Measurements from ENCODE around the gene PRMT9.

The PRMT9 gene

GRCh38 chr4:147625733-147626132 lies 58.2 kb downstream of the PRMT9 start:
- no peak for TF ChIP-seq EP300 (IDR thresholded peaks at IDR 0.05; ENCODE audit: borderline replicate concordance)
- TF ChIP-seq TAF1 (IDR thresholded peaks at IDR 0.05; ENCODE audit: low read depth), result no peak
- TF ChIP-seq EGR1 (IDR thresholded peaks at IDR 0.05), result no peak
- TF ChIP-seq MAX (IDR thresholded peaks at IDR 0.05), result no peak
- no peak for TF ChIP-seq CEBPB (IDR thresholded peaks at IDR 0.05)
- TF ChIP-seq TCF12 (IDR thresholded peaks at IDR 0.05; ENCODE audit: low read depth), result no peak
- no peak for TF ChIP-seq TEAD4 (IDR thresholded peaks at IDR 0.05)
- TF ChIP-seq RAD21 (IDR thresholded peaks at IDR 0.05; ENCODE audit: low read depth), result no peak

GRCh38 chr4:147620315-147620714 lies 63.6 kb downstream of the PRMT9 start:
- TF ChIP-seq EP300 (IDR thresholded peaks at IDR 0.05; ENCODE audit: borderline replicate concordance) (no peak), CREB1 (IDR thresholded peaks at IDR 0.05; ENCODE audit: low read depth) (no peak), FOXM1 (IDR thresholded peaks at IDR 0.05; ENCODE audit: borderline replicate concordance, low read depth) (no peak), TAF1 (IDR thresholded peaks at IDR 0.05; ENCODE audit: low read depth) (no peak), ZBTB7A (IDR thresholded peaks at IDR 0.05; ENCODE audit: low read depth) (no peak), RAD21 (IDR thresholded peaks at IDR 0.05; ENCODE audit: low read depth) (no peak), MAX (IDR thresholded peaks at IDR 0.05) (no peak), CEBPB (IDR thresholded peaks at IDR 0.05) (no peak), EGR1 (IDR thresholded peaks at IDR 0.05) (no peak), TCF12 (IDR thresholded peaks at IDR 0.05; ENCODE audit: low read depth) (no peak), TEAD4 (IDR thresholded peaks at IDR 0.05) (no peak), YY1 (IDR thresholded peaks at IDR 0.05; ENCODE audit: low read depth) (no peak)
- TF ChIP-seq, protein P1, sequence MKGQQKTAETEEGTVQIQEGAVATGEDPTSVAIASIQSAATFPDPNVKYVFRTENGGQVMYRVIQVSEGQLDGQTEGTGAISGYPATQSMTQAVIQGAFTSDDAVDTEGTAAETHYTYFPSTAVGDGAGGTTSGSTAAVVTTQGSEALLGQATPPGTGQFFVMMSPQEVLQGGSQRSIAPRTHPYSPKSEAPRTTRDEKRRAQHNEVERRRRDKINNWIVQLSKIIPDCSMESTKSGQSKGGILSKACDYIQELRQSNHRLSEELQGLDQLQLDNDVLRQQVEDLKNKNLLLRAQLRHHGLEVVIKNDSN (IDR thresholded peaks at IDR 0.05), result no peak

- TF ChIP-seq CREB1 (IDR thresholded peaks at IDR 0.05; ENCODE audit: low read depth), result no peak
- no peak for TF ChIP-seq MAX (IDR thresholded peaks at IDR 0.05)
- no peak for TF ChIP-seq YY1 (IDR thresholded peaks at IDR 0.05; ENCODE audit: low read depth)
- no peak for TF ChIP-seq NFIC (IDR thresholded peaks at IDR 0.05)
- TF ChIP-seq REST (IDR thresholded peaks at IDR 0.05; ENCODE audit: low read depth), result no peak
- TF ChIP-seq FOXM1 (IDR thresholded peaks at IDR 0.05; ENCODE audit: borderline replicate concordance, low read depth), result no peak
- TF ChIP-seq, protein P1 (IDR thresholded peaks at IDR 0.05), result no peak
- no peak for TF ChIP-seq RAD21 (IDR thresholded peaks at IDR 0.05; ENCODE audit: low read depth)
- no peak for TF ChIP-seq TCF12 (IDR thresholded peaks at IDR 0.05; ENCODE audit: low read depth)
- TF ChIP-seq CEBPB (IDR thresholded peaks at IDR 0.05), result no peak
- TF ChIP-seq EP300 (IDR thresholded peaks at IDR 0.05; ENCODE audit: borderline replicate concordance), result no peak
- no peak for TF ChIP-seq TEAD4 (IDR thresholded peaks at IDR 0.05)
- TF ChIP-seq EGR1 (IDR thresholded peaks at IDR 0.05), result no peak
These were observed 65.9 kb downstream of the PRMT9 start for GRCh38 chr4:147617841-147618691.

GRCh38 chr4:147617173-147617840 lies 66.7 kb downstream of the PRMT9 start, which contains the start of gene TMEM184C:
TMEM184C (plus strand) TSS chr4:147617397; CDS start chr4:147617957, 560 bp downstream.
- TF ChIP-seq TAF1 (IDR thresholded peaks at IDR 0.05; ENCODE audit: low read depth) (peak; percentile 66), TEAD4 (IDR thresholded peaks at IDR 0.05) (no peak; the same call in 1 of the 2 replicates), RAD21 (IDR thresholded peaks at IDR 0.05; ENCODE audit: low read depth) (no peak), MAX (IDR thresholded peaks at IDR 0.05) (peak; percentile 84), CEBPB (IDR thresholded peaks at IDR 0.05) (peak; percentile 61; the same call in 1 of the 2 replicates)

- TF ChIP-seq TAF1 (IDR thresholded peaks at IDR 0.05; ENCODE audit: low read depth) (no peak), CEBPB (IDR thresholded peaks at IDR 0.05) (no peak; the same call in 1 of the 2 replicates), MAX (IDR thresholded peaks at IDR 0.05) (no peak), EP300 (IDR thresholded peaks at IDR 0.05; ENCODE audit: borderline replicate concordance) (no peak), ZBTB7A (IDR thresholded peaks at IDR 0.05; ENCODE audit: low read depth) (no peak), FOXM1 (IDR thresholded peaks at IDR 0.05; ENCODE audit: borderline replicate concordance, low read depth) (no peak), NFIC (IDR thresholded peaks at IDR 0.05) (no peak), TCF12 (IDR thresholded peaks at IDR 0.05; ENCODE audit: low read depth) (no peak), REST (IDR thresholded peaks at IDR 0.05; ENCODE audit: low read depth) (no peak), YY1 (IDR thresholded peaks at IDR 0.05; ENCODE audit: low read depth) (no peak), RAD21 (IDR thresholded peaks at IDR 0.05; ENCODE audit: low read depth) (no peak), EGR1 (IDR thresholded peaks at IDR 0.05) (no peak), CREB1 (IDR thresholded peaks at IDR 0.05; ENCODE audit: low read depth) (no peak)
- TF ChIP-seq, protein P1 (IDR thresholded peaks at IDR 0.05), result no peak
These were observed 67.2 kb downstream of the PRMT9 start for GRCh38 chr4:147616849-147617172.

All from Ishikawa (cell line).